Fibroblast of skin of right quadriceps (primary cell): ENCODE measurements around the gene SYT10.
"Not testable (repeated sequence)": the region's sequence is repeated elsewhere in the genome, so short reads cannot be mapped to it uniquely, and the experiment has no call there.

Experiments used
- DNase-seq: peaks from one replicate; pipeline ENCODE4 v3.0.0-alpha.2; 2013

Gene SYT10, protein sequence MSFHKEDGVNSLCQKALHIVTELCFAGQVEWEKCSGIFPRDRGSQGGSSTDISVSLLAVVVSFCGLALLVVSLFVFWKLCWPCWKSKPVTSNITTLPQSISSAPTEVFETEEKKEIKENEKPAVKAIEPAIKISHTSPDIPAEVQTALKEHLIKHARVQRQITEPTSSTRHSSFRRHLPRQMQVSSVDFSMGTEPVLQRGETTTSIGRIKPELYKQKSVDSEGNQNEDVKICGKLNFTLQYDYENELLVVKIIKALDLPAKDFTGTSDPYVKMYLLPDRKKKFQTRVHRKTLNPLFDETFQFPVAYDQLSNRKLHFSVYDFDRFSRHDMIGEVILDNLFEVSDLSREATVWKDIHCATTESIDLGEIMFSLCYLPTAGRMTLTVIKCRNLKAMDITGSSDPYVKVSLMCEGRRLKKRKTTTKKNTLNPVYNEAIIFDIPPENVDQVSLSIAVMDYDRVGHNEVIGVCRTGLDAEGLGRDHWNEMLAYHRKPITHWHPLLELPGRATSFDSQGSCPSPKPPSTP

DNA sequence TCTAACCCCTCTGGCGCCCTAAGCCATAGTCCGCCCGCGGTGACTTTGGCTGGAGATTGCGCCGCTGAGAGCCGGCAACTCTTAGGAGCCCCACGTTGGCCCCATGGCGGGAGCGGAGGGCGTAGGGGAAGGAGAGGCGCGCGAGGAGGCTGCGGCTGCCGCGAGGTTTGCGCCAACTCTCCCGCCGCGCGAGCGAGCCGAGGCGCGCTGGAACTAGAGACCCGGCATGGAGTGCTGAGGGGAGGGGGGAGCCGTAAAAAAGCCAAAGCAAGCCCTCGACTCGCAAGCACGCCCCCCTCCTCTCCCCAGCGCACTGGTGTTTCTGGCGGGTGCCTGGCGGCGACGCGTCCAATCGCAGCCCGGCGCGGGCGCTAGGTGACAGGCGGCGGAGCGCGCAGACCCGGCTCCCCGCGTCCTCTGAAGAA lies at the start of gene SYT10:
Gene SYT10 (minus strand): TSS at position 233 of the 425 bp plus-strand sequence. CDS start 297 bp downstream, outside the sequence.
- DNase-seq = no peak

DNA sequence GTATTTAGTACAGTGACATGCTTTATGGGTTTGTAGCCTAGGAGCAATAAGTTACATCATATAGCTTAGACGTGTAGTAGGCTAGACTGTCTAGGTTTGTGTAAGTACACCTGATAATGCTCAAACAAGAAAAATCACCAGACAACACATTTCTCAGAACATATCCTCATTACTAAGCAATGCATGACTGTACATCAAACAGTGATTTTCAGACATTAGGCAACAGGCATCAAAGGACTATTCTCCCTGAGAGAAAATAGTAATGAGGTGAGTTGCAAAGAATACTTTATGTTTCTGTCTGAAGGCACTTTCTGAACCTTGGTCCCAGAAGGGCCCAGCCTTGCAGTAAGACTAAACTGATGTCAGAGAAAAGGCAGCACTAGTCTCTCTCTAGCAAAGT lies 48.4 kb upstream of the SYT10 start:
- DNase-seq = no peak

DNA sequence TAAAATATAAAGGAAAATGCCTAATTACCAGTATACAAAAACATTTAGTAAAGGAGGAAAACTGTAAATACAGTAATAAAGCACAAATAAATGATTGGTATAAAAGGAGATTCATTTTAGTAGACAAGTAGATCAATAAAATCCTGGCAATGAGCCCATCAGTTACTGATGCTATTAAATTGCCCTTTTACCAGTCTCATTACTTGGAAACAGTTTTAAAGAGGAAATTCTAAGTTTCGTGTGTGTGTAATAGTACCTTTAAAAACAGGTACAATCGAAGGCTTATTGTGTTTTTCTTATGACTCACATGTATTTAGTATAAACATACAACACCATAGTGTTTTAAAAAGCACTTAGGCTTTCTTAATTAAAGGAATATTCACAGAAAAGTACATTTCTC lies 46.4 kb upstream of the SYT10 start:
- no peak for DNase-seq

DNA sequence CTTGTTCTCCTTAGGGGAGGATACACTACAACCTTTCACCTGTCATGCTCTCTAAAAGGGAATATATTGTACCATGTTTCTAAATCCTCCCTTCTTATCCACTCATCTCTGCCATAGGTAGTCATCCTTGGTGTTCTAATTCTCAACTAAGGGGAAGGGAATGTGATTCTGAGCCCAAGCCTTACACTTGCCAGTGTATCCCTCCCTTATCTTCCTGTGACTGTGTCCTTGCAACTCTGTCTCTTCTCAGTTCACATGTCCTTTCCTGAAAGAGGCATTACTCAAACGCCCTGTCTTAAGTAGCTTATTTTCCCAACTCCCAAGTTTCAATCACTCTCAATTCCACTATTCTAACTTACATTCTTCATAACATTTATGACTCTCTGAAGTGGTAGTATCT lies 44.5 kb upstream of the SYT10 start:
- no peak for DNase-seq

DNA sequence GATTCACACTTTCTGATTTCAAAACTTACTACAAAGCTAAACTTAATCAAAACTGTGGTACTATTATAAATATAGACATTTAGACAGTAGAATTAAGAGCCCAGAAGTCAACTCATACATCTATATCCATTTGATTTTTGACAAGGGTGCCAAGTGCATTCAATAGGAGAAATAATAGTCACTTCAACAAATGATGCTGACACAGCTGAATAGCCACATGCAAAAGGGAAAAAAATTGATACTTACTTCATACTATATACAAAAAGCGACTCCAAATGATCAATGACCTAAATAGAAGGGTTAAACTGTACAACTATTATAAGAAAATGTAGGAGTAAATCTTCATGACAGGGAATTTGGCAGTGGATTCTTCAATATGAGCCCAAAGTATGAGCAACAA lies 40.7 kb upstream of the SYT10 start:
- no peak for DNase-seq

DNA sequence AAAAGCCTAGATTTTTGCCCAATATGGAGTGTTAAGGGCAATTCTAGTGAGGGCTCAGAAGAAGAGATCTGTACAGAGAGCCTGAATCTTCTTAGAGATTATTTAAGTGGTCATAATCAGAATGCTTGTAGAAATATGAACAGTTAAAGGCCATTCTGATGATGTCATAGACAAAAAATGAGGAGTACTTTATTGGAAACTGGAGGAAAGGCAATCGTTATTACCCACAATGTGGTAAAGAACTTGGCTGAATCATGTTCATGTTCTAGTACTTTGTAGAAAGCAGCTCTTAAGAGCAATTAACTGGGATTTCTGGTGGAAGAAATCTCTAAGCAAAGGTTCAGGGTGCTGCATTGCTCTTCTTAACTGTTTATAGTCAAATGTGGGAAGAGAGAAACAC lies 36.4 kb upstream of the SYT10 start:
- no peak for DNase-seq

DNA sequence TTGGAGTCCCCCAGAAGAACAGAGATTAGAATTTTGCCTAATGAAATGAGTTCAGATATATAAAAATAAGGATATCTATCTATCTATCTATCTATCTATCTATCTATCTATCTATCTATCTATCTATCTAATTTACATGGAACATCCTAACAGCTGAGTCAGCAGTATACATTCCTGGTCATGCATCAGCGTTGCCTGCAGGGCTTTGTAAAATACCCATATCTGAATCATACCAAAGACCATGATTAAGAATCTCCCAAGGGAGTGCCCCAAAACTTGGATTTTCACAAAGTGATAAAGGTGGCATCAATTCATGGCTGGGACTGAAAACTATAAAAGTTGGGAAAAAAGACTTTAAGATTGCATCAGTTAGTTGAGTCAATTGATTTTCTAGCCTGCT lies 32.7 kb upstream of the SYT10 start:
- no peak for DNase-seq

DNA sequence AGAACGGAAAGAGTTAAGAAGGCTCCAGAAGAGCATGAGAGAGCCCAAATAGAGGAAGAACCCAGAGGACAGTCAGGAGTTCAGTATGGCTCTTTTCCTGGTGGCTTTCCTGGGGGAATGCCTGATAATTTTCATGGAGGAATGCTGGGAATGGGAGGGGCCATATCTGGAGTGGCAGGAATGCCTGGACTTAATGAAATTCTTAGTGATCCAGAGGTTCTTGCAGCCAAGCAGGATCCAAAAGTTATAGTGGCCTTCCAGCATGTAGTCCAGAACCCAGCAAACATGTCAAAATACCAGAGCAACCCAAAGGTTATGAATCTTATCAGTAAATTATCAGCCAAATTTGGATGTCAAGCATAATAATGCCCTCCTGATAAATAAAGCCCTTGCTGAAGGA lies 15.5 kb upstream of the SYT10 start:
- no peak for DNase-seq

DNA sequence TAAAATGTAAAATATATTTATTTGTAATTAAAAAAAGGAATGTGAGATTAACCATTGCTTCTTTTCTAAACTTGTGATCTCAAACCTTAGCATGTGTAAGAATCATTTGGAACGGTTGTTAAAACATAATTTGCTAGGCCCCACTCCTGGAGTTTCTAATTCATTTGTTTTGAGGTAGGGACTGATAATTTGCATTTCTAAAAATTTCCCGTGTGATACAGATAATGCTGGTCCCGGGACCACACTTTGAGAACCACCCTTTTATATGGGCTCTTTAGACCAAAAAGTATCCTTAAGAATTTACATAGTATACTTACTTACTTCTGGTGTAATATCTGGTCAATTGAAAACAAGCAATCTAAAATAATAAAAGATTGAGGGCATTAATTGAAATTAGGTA lies 10.9 kb upstream of the SYT10 start:
- no peak for DNase-seq

DNA sequence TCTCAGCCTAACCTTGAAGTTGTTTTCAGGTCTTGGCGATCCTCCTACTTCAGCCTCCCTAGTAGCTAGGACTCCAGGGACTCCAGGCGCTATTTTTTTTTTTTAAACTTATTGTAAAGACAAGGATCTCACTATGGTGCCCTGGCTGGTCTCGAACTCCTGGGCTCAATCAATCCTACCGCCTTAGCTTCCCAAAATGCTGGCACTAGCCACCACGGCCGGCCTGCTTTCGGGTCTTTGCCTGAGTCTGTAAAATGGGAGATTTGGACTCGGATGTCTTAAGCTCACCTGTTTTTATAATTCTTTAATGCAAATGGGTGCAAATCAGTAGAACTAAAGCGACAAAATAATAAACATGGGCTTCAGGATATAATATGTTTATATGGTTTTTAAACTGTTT lies 858 bp upstream of the SYT10 start:
- no peak for DNase-seq

DNA sequence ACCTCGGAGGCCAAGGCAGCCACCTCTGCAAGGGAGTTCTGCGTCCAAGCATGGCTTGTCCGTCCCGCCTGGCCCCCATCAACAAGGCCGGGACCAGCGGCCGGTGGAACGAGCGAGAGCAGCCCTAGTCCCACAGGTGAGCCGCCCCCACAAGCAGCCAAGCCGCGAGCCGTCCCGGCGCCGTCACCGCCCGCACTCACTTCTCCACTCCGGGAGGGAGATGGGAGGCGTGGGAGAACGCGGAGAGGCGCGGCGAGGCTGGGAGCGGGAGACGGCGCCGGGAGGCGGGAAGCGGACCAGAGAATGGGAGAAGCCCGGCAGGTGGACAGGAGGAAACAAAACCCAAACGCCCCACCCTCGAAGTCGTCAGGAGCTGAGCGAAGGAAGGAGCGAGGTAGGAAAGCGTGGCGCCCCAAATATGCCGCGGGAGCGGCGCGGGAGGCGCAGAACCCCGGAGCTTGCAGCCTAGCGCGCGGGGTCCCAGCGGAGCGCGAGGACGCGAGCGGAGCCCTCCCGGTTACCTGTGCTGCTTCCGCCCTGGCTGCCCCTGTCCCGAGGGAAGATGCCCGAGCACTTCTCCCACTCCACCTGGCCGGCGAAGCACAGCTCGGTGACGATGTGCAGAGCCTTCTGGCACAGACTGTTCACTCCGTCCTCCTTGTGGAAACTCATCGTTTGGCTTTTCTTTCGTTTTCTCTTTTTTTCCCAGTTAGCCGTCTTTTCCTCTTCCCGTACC lies 600 bp downstream of the SYT10 start:
- DNase-seq = no peak

DNA sequence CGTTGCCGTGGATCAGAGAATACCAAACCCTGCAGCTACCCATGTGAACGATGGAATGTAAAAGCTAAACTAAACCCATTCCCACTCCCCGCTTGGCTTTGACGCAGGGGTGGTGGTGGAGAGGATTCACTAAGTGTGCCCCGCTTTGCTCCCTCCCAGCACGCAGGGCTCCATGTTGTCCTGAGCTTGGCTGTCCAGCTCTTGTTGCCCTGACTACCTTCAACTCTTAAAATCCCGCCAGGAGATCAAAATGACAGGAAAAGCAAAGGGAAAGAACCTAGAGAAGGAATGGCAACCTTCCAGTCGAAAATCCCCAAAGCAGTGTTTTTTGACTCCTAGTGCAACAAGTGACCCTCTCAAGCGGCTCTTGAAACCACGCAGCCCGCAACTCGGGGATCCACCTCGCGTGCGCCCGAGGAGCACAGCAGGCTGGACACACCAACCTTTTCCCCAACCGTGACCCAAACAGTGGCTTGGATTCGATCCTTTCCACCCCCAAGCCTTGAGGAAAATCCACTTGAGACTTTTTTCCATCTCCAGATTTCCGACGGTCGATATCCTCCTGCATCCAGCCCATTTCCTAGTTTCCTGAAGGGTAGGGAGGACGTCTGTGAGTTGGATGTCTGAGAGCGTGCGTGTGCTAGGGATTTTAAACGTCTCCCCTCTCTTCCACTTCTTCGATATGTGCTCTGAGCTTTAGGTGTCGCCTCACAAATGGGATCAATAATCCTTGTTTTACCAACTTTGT lies 1.4 kb downstream of the SYT10 start:
- no peak for DNase-seq

DNA sequence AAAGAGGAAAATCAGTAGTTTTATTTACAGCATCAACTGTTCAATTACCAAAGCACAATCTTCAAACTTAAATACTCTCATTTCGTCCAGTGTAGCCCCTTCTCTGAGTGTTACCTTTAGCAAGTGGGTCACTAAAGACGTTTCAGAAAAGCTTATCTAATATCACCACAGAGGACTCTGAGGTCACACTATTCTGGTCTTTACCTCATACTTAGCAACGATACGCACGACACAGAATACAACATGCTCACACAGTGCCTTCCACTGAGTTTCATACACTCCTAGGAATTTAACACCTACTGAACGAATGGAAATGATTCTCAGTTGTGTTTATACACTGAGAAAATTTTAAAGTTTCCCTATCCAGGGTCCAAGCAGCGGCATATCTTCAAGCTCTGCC lies 2.0 kb downstream of the SYT10 start:
- DNase-seq = no peak

DNA sequence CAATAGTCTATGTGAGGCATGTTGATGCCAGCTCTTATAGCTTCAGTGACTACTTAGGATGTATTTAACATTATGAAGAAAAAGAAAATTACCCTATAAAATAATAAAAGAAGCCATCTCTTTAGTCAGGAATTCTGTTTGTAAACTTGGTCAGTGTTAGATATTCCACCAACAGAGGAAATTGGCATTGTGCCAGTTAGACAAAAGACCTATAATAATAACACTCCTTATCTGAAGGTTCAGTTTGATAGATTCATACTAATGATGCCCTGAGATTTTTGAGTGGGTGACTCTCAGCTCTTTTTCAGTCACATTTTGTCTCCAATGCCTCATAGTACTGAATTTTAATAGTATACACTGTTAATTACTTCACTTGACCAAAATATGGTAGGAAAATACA lies 6.6 kb downstream of the SYT10 start:
- no peak for DNase-seq

DNA sequence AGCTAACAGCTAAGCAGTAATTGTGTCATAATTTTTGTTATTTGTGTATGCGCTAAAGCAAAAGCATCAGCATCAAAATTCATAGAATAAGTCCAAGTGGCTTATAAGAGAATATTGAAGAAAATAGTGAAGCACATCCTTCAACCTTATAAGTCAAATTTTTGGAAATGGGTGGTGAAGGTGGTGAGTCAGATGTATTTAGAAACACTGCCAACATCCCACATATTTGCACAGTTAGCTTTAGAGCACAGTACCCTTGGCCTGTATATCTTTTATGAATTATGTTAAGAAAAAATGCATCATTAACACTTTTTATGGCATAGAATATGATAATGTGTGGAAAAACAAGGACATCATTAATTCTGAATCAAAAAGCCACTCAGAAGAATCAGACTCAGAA lies 8.0 kb downstream of the SYT10 start:
- DNase-seq = no peak

DNA sequence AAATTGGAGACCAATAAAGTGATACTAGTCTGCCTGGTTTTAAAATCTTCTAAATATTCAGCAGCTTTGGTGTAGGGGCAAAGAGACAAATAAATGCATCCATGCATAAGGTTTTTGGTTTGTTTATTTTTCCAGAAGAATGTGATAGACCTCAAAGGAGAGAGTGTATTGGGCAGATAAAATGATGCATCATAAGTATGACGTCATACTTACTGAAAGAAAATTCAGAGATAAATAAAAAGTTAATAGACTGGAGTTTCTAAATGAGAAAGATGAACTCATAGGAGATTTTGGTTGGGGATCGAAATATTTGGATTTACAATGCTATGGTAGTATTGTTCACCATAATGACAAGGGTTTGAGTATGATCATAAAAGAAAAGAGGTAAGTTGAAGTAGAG lies 10.2 kb downstream of the SYT10 start:
- DNase-seq = no peak

DNA sequence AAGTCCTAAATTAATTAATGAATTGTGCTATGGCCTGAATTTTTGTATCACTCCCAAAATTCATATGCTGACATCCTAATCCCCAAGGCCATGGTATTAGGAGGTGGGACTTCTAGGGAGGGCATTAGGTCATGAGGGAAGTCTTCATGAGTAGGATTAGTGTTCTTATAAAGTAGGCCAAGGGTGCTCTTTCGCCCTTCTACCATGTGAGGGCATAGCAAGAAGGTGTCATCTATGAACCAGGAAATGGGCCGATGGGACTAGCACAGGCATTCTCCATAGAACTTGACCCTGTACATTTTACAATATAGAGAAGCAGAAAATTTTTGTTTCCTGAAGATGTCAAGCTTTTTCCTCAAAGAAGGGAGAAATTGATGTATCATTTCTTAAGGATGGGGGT lies 12.5 kb downstream of the SYT10 start:
- DNase-seq = no peak

DNA sequence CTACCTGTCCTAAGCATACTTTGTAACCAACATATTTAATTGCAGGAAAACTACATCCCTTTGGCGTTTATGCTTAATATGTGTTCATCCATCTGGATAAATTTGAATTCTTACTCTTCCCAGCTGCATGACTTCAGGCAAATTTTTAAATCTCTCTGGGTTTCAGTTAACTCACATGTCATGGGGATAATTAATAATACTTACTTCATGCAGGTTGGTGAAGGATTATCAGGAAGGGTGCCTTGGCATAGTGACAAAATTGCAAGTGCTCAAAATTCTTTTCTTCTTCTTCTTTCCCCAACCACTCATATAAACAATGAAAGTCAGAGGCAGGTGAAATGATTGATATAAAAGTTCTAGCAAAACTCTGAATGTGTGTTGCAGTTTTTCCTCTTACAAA lies 15.9 kb downstream of the SYT10 start:
- DNase-seq = no peak

DNA sequence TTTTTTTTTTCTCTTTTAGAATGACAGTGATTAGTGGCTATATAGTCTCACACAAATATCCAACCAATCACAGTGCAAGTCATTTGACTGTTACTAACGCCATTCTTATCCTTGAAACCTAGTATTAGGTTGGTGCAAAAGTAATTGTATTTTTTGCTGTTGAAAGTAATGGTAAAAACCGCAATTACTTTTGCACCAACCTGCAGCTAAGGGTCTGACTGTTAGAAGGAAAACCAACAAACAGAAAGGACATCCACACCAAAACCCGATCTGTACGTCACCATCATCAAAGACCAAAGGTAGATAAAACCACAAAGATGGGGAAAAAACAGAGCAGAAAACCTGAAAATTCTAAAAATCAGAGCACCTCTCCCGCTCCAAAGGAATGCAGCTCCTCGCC lies 27.2 kb downstream of the SYT10 start:
- not testable (repeated sequence) for DNase-seq

DNA sequence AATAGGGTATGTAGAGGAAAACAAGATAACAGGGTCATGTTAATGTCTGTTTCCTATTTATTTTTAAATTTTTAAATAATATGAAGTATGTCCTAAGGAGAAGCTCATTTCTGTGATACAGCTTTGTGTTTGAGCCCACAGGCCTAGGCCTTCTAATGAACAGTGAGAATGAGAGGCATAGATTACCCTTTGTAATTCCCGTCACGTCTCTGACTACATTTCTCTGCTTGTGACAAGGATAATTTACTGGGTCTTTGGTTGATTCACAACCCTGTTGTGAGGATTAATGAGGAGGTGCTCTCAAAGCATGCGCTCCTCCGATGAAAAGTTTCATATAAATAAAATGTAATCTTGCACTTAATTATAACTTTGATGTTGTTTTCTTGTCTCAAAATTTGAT lies 56.1 kb downstream of the SYT10 start:
- DNase-seq = no peak

DNA sequence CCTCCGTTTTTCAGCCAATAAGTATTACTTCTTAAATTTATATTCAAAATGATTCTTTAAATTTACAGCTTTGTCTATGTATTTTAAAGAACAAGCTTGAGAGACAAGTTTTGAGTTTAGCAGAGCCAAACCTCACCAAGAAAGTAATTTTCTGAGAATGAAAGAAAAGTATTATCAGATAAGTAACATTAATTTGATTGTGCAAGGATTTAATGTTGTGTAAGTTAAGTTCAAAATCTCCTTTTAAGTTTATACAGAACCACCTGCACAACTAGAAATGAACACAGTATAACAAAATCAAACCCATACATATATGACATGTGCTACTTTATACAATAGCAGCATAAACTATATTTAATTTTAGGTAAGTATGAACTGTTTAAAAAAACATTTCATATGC lies 63.5 kb downstream of the SYT10 start:
- DNase-seq = no peak

DNA sequence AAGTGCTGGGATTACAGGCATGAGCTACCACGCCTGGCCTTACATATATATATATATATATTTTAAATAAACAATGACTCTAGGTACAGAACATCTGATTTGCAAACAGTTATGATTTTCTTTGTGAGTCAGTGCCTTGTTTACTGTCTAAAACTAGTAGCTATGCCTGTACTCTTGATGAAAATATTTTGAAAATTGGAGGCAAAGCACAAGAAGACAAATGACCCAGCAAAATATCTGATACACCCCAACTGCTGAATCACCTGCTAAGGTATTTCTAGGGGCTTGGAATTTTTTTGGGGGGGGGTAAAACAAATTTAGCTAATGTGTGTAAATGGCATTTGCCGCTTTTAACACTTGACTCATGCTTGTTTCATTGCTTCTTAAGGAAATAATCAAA lies 69.3 kb downstream of the SYT10 start:
- DNase-seq = no peak

DNA sequence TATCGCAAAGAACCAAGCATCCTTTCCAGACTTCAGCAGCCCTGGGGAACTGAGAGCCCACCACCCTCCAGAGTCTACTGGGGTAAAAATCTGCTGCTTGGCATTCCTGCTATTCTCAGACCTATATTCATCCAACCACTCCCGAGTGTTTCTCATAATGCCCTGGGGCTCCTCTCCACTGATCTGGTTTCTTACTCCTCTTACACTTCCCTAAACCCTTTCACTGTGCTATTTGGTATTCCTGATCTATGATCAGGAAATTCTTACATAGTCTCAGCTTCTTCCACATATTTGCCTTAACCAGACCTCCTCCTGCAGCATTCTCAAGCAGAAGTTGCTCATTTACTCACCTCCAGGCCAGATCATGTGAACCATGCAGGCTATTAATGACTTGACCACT lies 82.4 kb downstream of the SYT10 start:
- no peak for DNase-seq

DNA sequence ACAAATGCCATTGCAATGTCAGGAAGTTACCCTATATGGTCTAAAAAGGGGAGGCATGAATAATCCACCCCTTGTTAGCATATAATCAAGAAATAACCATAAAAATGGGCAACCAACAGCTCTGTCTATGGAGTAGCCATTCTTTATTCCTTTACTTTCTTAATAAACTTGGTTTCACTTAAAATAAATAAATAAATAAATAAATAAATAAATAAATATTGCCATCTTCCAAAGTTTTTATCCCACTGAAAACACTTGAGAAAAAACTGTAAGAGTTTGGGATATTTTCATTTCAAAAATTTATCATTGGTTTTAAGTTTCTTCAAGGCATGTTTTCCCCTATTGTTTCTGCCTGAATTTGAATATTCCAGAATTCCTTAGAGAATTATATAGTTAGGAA lies 89.8 kb downstream of the SYT10 start:
- no peak for DNase-seq
